PC-9 (cell line): ENCODE data around the gene ARHGAP26.

Source experiments
- CTCF ChIP-seq: fragments of 200-600 bp; sonication (generic); conservative IDR thresholded peaks from 2 replicates; pipeline ENCODE4 v1.6.1; 2017; ENCODE audit warnings: mixed run types, antibody characterized with exemption, mild to moderate bottlenecking, moderate library complexity
- EZH2 ChIP-seq: fragments of 200-600 bp; sonication (generic); IDR thresholded peaks from 2 replicates; pipeline ENCODE4 v1.8.0; 2017; ENCODE audit warnings: antibody characterized with exemption, low read depth

- TF ChIP-seq CTCF: no peak
- TF ChIP-seq EZH2: no peak
These were observed 478.2 kb downstream of the ARHGAP26 start for GRCh38 chr5:143248391-143248790.
